ENCODE measurements around the gene GARRE1. TPM values are rescaled to one million over a fixed set of nuclear protein-coding genes. Genes with fewer than 3 reads are reported as not detected.

Gene GARRE1
- total RNA-seq, 6 experiments from 2014 or later, result 8.1 to 19.4 (median 9.5) TPM

GRCh38 chr19:34254698-34255432 lies 511 bp downstream of the GARRE1 start:
- no peaks in the 10 kb centered on the region for H3K9me3 ChIP-seq
- TF ChIP-seq, protein P1, sequence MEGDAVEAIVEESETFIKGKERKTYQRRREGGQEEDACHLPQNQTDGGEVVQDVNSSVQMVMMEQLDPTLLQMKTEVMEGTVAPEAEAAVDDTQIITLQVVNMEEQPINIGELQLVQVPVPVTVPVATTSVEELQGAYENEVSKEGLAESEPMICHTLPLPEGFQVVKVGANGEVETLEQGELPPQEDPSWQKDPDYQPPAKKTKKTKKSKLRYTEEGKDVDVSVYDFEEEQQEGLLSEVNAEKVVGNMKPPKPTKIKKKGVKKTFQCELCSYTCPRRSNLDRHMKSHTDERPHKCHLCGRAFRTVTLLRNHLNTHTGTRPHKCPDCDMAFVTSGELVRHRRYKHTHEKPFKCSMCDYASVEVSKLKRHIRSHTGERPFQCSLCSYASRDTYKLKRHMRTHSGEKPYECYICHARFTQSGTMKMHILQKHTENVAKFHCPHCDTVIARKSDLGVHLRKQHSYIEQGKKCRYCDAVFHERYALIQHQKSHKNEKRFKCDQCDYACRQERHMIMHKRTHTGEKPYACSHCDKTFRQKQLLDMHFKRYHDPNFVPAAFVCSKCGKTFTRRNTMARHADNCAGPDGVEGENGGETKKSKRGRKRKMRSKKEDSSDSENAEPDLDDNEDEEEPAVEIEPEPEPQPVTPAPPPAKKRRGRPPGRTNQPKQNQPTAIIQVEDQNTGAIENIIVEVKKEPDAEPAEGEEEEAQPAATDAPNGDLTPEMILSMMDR (IDR thresholded peaks at IDR 0.05), result no peak
- TF ChIP-seq POLR2A (IDR thresholded peaks at IDR 0.05), result no peak
- ATAC-seq, result peak; percentile 37 to 55 (median 46)
- peaks cover 0 to 24% (median 12%) of the 10 kb centered on the region in 4 donors for H3K4me1 ChIP-seq
- 0% methylated on average over 3 of the region's 88 CpGs for WGBS (ENCODE audit: insufficient coverage, low coverage, low lambda C conversion rate, missing lambda C conversion rate)
- intact Hi-C loops (cut with DNase I), result no loop called here
- no peaks in the 10 kb centered on the region for H3K27me3 ChIP-seq
- peak overlapping the region; percentile 82 to 95 (median 85) for H3K27ac ChIP-seq
- peak overlapping the region; percentile 70 to 84 (median 82) for H3K4me3 ChIP-seq
- DNase-seq, result peak; percentile 50 to 62 (median 53)
- H3K36me3 ChIP-seq, result no peaks in the 10 kb centered on the region

- 16% methylated on average over 9 of the region's 9 CpGs for WGBS (ENCODE audit: insufficient coverage, low coverage, low lambda C conversion rate, missing lambda C conversion rate)
- no peaks in the 10 kb centered on the region for H3K36me3 ChIP-seq
- intact Hi-C loops (cut with DNase I), result no loop called here
- H3K27me3 ChIP-seq, result no peaks in the 10 kb centered on the region
- no peaks in the 10 kb centered on the region for H3K9me3 ChIP-seq
- H3K4me1 ChIP-seq, result peaks cover 0 to 24% (median 12%) of the 10 kb centered on the region in 4 donors
- no peak for DNase-seq
- H3K27ac ChIP-seq, result peak overlapping the region; percentile 82 to 95 (median 85)
- TF ChIP-seq, protein P1 (IDR thresholded peaks at IDR 0.05), result no peak
- no peak for TF ChIP-seq POLR2A (IDR thresholded peaks at IDR 0.05)
- peak overlapping the region; percentile 70 to 84 (median 82) for H3K4me3 ChIP-seq
- ATAC-seq, result no peak
Measured at GRCh38 chr19:34255546-34255945, 1.2 kb downstream of the GARRE1 start.

DNA sequence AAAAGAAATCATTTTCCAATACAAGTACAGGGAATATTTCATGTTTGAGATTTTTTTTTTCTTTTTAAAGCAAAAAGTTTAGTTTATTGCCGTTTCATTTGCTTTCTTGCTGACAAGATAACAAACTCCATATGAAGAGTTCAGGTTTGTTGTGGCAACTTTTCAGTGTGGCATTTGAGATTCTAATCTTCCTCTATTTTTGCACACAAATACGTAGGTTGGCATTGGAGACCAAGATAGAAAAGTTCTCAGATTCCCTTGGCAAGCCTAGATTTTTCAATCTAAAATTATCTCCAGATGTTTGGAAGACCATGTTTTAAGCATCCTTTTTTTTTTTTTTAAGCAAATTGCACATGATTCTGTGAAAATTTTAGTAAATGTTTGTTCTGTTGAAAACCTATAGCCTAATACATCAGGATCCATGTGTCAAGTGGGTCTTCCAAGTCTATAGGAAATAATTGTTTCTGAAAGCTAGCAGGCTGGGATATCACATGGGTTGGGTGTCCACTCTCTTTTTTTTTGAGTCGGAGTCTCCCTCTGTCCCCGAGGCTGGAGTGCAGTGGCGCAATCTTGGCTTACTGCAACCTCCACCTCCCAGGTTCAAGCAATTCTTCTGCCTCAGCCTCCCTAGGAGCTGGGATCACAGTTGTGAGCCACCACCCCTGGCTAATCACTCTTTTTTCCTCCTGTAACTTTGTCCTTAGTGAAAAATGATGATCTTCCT lies 2.6 kb downstream of the GARRE1 start:
- WGBS (ENCODE audit: insufficient coverage, low coverage, low lambda C conversion rate, missing lambda C conversion rate), result 28% methylated on average over 3 of the region's 5 CpGs

DNA sequence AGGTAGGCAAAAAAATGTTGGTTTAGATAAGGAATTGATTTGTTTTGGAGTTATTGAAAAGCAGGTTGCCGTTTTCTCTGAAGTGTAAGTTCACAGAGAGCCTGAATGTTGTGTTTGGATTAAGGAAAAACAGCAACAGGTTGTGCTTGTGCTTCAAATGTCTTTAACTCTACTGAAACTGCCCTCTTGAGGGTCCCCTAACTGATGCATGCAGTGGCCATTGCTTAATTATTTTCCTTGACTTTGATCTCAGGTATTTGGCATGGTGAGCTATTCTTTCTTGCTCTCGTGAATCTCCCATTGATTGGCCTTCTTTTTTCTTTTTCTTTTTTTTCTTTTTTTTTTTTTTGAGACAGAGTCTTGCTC lies 3.2 kb downstream of the GARRE1 start:
- intact Hi-C loops (cut with DNase I), result no loop called here
- 23% methylated on average over 2 of the region's 2 CpGs for WGBS (ENCODE audit: insufficient coverage, low coverage, low lambda C conversion rate, missing lambda C conversion rate)
- H3K4me3 ChIP-seq, result no peak overlapping the region
- ATAC-seq (no peak), DNase-seq (no peak)
- no peaks in the 10 kb centered on the region for H3K9me3 ChIP-seq
- H3K27me3 ChIP-seq, result no peaks in the 10 kb centered on the region
- H3K27ac ChIP-seq, result no peak overlapping the region
- peaks cover 0 to 24% (median 12%) of the 10 kb centered on the region in 4 donors for H3K4me1 ChIP-seq
- no peaks in the 10 kb centered on the region for H3K36me3 ChIP-seq
- TF ChIP-seq, protein P1 (IDR thresholded peaks at IDR 0.05), result no peak
- TF ChIP-seq POLR2A (IDR thresholded peaks at IDR 0.05), result no peak

More for the DNA sequence above, 2.6 kb downstream of the GARRE1 start:
- Histone ChIP-seq H3K9me3 (no peaks in the 10 kb centered on the region), H3K36me3 (no peaks in the 10 kb centered on the region), H3K4me3 (no peak overlapping the region), H3K4me1 (peaks cover 0 to 24% (median 12%) of the 10 kb centered on the region in 4 donors), H3K27ac (peak overlapping the region in 1 of 3 donors; percentile 29), H3K27me3 (no peaks in the 10 kb centered on the region)
- TF ChIP-seq, protein P1 (IDR thresholded peaks at IDR 0.05), result no peak
- no peak for TF ChIP-seq POLR2A (IDR thresholded peaks at IDR 0.05)
- DNase-seq, result peak in 1 of 3 donors; percentile 61
- intact Hi-C loops (cut with DNase I), result no loop called here
- peak in 2 of 4 donors; percentile 4 to 20 for ATAC-seq

Data from right lobe of liver (tissue), 6 donors.